HL-60/S4 (cell line): ENCODE data around the gene NUDT2.

Experiments used
- in situ Hi-C: fragments of 300-500 bp; cut with MboI; formaldehyde crosslinking; loops from 2 replicates; pipeline ENCODE4 v1.14.3; 2022; ENCODE audit warnings: low sequenced_read_pairs

NUDT2 gene

GRCh38 chr9:34383904-34384303, 54.5 kb downstream of the NUDT2 start:
- in situ Hi-C loops = no loop called here

DNA sequence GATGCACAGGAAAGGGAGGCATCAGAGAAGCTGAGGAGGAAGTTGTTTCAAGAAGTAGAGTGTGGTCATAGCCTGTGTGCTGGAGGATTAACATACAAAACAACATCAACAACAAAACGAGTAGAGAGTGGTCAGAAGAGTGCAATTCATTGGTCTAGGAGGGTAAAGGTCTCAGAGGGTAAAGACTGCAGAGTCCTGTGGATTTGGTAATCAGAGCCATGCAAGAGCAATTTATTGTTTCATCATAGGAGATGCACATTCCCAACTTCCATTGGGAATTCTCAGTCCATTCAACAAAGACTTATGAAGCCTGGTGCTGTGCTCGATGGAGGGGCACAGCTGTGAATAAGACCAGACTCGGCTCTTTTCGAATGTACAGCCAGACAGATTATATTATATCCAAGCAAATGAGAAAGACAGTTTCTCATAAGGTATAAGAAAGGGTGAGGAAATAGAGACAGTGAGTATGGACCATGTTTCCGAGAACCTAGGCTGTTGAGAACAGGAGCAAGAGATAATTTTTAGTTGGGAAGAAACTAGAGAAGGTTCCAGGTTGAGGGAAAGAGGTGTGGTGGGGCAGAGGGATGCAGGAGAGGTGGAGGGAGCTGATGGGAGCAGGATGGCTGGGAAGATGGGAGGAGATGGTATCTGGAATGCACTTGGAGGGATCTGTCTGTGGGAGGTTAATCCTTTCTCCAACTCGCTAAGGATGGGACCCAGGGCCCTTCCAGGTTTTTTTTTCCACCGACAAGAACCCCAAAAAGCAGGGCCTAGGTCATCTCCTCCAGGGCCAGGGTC, 55.2 kb downstream of the NUDT2 start:
- in situ Hi-C loops = no loop called here

- in situ Hi-C loops = no loop called here
Observed at GRCh38 chr9:34385561-34386230, 56.3 kb downstream of the NUDT2 start.

GRCh38 chr9:34386656-34387055, 57.3 kb downstream of the NUDT2 start:
- in situ Hi-C loops = no loop called here

DNA sequence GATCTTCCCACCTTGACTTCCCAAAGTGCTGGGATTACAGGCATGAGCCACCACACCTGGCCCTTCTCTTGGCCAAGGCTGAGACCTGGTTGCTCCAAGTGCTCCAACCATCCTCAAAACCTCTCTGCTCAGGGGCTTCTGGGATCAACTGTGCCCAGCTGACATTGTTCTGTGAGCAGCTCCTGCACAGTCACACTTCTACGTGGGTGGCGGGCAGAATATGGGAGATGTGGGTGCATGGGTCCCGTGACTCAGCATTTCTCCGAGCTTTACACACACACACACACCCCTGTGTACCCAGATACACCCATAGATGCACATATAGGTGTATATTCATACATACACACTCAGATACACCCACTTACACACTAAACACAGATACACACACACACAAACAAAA, 57.9 kb downstream of the NUDT2 start:
- in situ Hi-C loops = no loop called here

DNA sequence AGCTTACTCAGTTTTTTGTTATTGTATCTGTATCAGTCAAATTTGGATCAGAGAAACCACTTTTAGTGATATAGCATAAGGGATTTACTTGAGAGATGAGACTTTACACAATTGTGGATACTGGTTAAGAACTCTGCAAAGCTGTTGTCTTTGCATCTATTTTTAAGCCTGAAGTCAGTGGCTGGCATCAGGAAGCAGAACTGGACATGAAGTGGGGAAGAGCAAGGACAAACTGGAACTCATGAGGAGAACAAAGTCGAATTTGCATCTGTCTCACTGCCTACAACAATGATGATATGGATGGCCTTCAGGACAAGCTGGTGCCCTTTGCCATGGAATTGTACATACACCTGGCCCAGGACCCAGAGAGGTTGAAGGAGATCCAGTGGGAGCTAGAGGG, 63.1 kb downstream of the NUDT2 start:
- in situ Hi-C loops = no loop called here
